ENCODE measurements around the gene OSTN. TPM values are rescaled to one million over a fixed set of nuclear protein-coding genes. Genes with fewer than 3 reads are reported as not detected.

Gene OSTN
- polyA plus RNA-seq, 1 donor from 2014 or later, result 0.17 TPM

DNA sequence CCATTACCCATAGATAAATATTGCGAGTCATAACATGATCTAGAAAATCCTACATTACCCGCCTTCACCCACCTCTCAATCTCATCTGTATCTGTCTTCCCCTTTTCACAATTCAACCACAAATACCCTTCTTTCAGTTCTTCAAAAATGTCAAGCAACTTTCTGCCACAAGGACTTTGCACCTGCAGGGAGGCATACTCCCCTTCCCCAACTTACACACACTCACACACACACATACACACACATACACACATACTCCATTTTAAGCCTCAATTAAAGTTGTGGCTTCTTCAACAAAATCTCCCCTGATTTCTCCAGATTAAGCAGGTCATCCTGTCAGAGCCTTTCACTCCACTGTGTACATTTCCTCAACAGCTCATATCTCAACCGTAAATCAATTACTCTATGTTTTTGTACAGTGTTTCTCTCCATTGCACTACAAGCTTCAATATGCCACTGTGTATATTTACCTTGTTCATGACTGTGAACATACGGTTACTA, 97.0 kb downstream of the OSTN start:
- Histone ChIP-seq H3K27me3 (ENCODE audit: insufficient read depth, low read depth, low read length) (no peaks in the 10 kb centered on the region), H3K9ac (ENCODE audit: low read length) (no peak overlapping the region), H3F3A (ENCODE audit: insufficient read depth, low read length, poor library complexity, severe bottlenecking) (no peaks in the 10 kb centered on the region), H3K79me2 (replicated peaks; ENCODE audit: insufficient read depth, low read length) (no peaks in the 10 kb centered on the region), H3K36me3 (ENCODE audit: insufficient read depth, low read length) (no peaks in the 10 kb centered on the region), H3K9me2 (ENCODE audit: insufficient read depth, low read length) (no peaks in the 10 kb centered on the region), H3K4me3 (ENCODE audit: low read length) (no peak overlapping the region), H3K9me3 (ENCODE audit: low read length) (no peaks in the 10 kb centered on the region), H3K27ac (ENCODE audit: low read length) (no peak overlapping the region), H2AFZ (ENCODE audit: low read depth, low read length) (no peak overlapping the region), H3K4me2 (ENCODE audit: low read length) (no peak overlapping the region), H4K20me1 (ENCODE audit: insufficient read depth) (no peaks in the 10 kb centered on the region)
- no peak for TF ChIP-seq RAD21 (conservative IDR thresholded peaks at IDR 0.05)
- TF ChIP-seq CTCF (IDR thresholded peaks at IDR 0.05; ENCODE audit: poor library complexity, severe bottlenecking), result no peak
- no peak for TF ChIP-seq SMC3 (conservative IDR thresholded peaks at IDR 0.05; ENCODE audit: poor library complexity)
- TF ChIP-seq REST (IDR thresholded peaks at IDR 0.05; ENCODE audit: borderline replicate concordance), result no peak
- TF ChIP-seq EZH2 (IDR thresholded peaks at IDR 0.05; ENCODE audit: borderline replicate concordance, insufficient read depth, low read length, poor library complexity, severe bottlenecking), result no peak
- no peak for TF ChIP-seq POLR2AphosphoS5 (IDR thresholded peaks at IDR 0.05)
- no peak for TF ChIP-seq MXI1 (conservative IDR thresholded peaks at IDR 0.05; ENCODE audit: poor library complexity, severe bottlenecking)
- no peak for TF ChIP-seq EP300 (conservative IDR thresholded peaks at IDR 0.05; ENCODE audit: poor library complexity, severe bottlenecking)
- TF ChIP-seq TAF1 (IDR thresholded peaks at IDR 0.05; ENCODE audit: low read depth), result no peak

GRCh38 chr3:191298846-191299245, 99.8 kb downstream of the OSTN start:
- Histone ChIP-seq H3K9me2 (ENCODE audit: insufficient read depth, low read length) (no peaks in the 10 kb centered on the region), H3F3A (ENCODE audit: insufficient read depth, low read length, poor library complexity, severe bottlenecking) (no peaks in the 10 kb centered on the region), H4K20me1 (ENCODE audit: insufficient read depth) (no peaks in the 10 kb centered on the region), H3K4me2 (ENCODE audit: low read length) (no peak overlapping the region), H3K27ac (ENCODE audit: low read length) (no peak overlapping the region), H2AFZ (ENCODE audit: low read depth, low read length) (no peak overlapping the region), H3K4me3 (ENCODE audit: low read length) (no peak overlapping the region), H3K27me3 (ENCODE audit: insufficient read depth, low read depth, low read length) (no peaks in the 10 kb centered on the region), H3K9ac (ENCODE audit: low read length) (no peak overlapping the region), H3K36me3 (ENCODE audit: insufficient read depth, low read length) (no peaks in the 10 kb centered on the region), H3K79me2 (replicated peaks; ENCODE audit: insufficient read depth, low read length) (no peaks in the 10 kb centered on the region), H3K9me3 (ENCODE audit: low read length) (no peaks in the 10 kb centered on the region)
- TF ChIP-seq SMC3 (conservative IDR thresholded peaks at IDR 0.05; ENCODE audit: poor library complexity) (no peak), MXI1 (conservative IDR thresholded peaks at IDR 0.05; ENCODE audit: poor library complexity, severe bottlenecking) (no peak), EP300 (conservative IDR thresholded peaks at IDR 0.05; ENCODE audit: poor library complexity, severe bottlenecking) (no peak)

Measured in neural cell (in vitro differentiated cells).